Measurements from ENCODE around the gene TRIM17. TPM values are rescaled to one million over a fixed set of nuclear protein-coding genes. Genes with fewer than 3 reads are reported as not detected.

The TRIM17 gene
- total and polyA plus RNA-seq, 2 donors (not counting 1 experiment from before 2014, with no cell fraction given): 0.12 to 0.17 TPM

DNA sequence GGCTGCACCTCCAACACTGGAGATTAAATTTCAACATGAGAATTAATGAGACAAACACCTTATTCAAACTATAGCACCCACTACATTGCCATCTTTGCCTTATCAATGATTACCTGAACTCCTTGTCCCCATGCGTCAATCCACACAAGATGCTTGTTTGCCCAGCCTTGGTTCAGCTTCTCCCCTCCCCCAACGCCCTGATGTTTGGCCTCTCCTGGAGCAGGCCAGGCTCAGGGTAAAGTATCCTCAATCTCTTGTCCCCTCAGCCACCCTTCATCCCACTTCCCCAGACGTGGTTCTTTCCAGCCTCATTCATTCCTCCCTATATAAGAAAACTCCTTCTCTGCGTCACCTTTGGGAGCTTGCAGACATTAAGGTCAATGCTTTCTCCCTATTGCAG, 11.8 kb upstream of the TRIM17 start:
- no peak overlapping the region for H2AFZ ChIP-seq (ENCODE audit: low read length)

DNA sequence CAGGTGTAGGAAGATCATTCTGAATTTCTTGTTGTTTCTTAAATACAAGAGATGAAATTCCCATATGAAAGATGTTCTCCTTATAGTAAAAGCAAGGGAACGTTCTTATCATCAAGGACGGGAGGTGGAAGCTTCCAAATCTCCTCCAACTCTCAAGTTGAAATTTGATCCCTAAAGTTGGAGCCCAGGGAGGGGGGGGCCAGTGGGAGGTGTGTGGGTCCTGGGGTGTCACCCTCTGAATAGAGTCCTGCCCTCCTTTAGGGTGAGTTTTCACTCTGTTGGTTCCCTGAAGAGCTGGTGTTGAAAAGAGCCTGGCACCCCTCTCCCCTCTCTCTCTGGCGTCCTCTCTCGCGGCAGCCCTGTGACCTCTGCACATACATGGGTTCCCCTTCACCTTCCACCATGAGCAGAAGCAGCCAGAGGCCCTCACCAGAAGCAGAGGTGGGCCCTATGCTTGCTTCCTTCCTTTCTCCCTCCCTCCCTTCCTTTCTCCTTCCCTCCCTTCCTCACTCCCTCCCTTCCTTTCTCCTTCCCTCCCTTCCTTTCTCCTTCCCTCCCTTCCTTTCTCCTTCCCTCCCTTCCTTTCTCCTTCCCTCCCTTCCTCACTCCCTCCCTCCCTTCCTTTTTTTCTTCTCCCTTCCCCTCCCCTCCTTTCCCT, 10.0 kb upstream of the TRIM17 start:
- H3K4me2 ChIP-seq (ENCODE audit: extremely low read depth, insufficient read depth, low read length): no peak overlapping the region
- H3K27ac ChIP-seq (ENCODE audit: insufficient read depth, low read length): no peak overlapping the region
- no peaks in the 10 kb centered on the region for H3K4me1 ChIP-seq (ENCODE audit: control insufficient read depth, extremely low read depth, insufficient read depth, low read length)
- no peaks in the 10 kb centered on the region for H3K79me2 ChIP-seq (ENCODE audit: control insufficient read depth, insufficient read depth, low read length)
- DNase-seq (ENCODE audit: low read depth in 2 of 2): no peak
- no peaks in the 10 kb centered on the region for H4K20me1 ChIP-seq (ENCODE audit: control insufficient read depth, extremely low read depth, insufficient read depth, low read length)
- no peak overlapping the region for H2AFZ ChIP-seq (ENCODE audit: low read length)
- no peak overlapping the region for H3K4me3 ChIP-seq (replicated peaks in 1 of 4; ENCODE audit: control extremely low read depth in 1 of 4, insufficient read depth in 1 of 4, low read depth in 3 of 4, low read length in 4 of 4)
- TF ChIP-seq EZH2 (IDR thresholded peaks at IDR 0.05; ENCODE audit: low read length, missing control alignments): no peak
- TF ChIP-seq, protein P1, sequence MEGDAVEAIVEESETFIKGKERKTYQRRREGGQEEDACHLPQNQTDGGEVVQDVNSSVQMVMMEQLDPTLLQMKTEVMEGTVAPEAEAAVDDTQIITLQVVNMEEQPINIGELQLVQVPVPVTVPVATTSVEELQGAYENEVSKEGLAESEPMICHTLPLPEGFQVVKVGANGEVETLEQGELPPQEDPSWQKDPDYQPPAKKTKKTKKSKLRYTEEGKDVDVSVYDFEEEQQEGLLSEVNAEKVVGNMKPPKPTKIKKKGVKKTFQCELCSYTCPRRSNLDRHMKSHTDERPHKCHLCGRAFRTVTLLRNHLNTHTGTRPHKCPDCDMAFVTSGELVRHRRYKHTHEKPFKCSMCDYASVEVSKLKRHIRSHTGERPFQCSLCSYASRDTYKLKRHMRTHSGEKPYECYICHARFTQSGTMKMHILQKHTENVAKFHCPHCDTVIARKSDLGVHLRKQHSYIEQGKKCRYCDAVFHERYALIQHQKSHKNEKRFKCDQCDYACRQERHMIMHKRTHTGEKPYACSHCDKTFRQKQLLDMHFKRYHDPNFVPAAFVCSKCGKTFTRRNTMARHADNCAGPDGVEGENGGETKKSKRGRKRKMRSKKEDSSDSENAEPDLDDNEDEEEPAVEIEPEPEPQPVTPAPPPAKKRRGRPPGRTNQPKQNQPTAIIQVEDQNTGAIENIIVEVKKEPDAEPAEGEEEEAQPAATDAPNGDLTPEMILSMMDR (conservative IDR thresholded peaks at IDR 0.05 in 1 of 2, IDR thresholded peaks at IDR 0.05 in 1 of 2; ENCODE audit: low read depth in 1 of 2, low read length in 2 of 2): no peak
- H3K9ac ChIP-seq (ENCODE audit: insufficient read depth, low read length): no peak overlapping the region
- no peaks in the 10 kb centered on the region for H3K9me3 ChIP-seq (ENCODE audit: control insufficient read depth, insufficient read depth, low read depth, low read length)
- H3K36me3 ChIP-seq (ENCODE audit: control insufficient read depth, insufficient read depth, low read length): no peaks in the 10 kb centered on the region
- H3K27me3 ChIP-seq (ENCODE audit: control insufficient read depth, insufficient read depth, low read length): peaks cover 7% of the 10 kb centered on the region

More for the DNA sequence above, 11.8 kb upstream of the TRIM17 start:
- H3K36me3 ChIP-seq (ENCODE audit: control insufficient read depth, insufficient read depth, low read length): no peaks in the 10 kb centered on the region
- H4K20me1 ChIP-seq (ENCODE audit: control insufficient read depth, extremely low read depth, insufficient read depth, low read length): no peaks in the 10 kb centered on the region
- no peak for DNase-seq (ENCODE audit: low read depth in 2 of 2)
- no peaks in the 10 kb centered on the region for H3K9me3 ChIP-seq (ENCODE audit: control insufficient read depth, insufficient read depth, low read depth, low read length)
- H3K27ac ChIP-seq (ENCODE audit: insufficient read depth, low read length): no peak overlapping the region
- no peaks in the 10 kb centered on the region for H3K79me2 ChIP-seq (ENCODE audit: control insufficient read depth, insufficient read depth, low read length)
- H3K9ac ChIP-seq (ENCODE audit: insufficient read depth, low read length): no peak overlapping the region
- H3K4me3 ChIP-seq (replicated peaks in 1 of 4; ENCODE audit: control extremely low read depth in 1 of 4, insufficient read depth in 1 of 4, low read depth in 3 of 4, low read length in 4 of 4): no peak overlapping the region
- H3K27me3 ChIP-seq (ENCODE audit: control insufficient read depth, insufficient read depth, low read length): peaks cover 7% of the 10 kb centered on the region
- no peaks in the 10 kb centered on the region for H3K4me1 ChIP-seq (ENCODE audit: control insufficient read depth, extremely low read depth, insufficient read depth, low read length)
- no peak for TF ChIP-seq EZH2 (IDR thresholded peaks at IDR 0.05; ENCODE audit: low read length, missing control alignments)
- TF ChIP-seq, protein P1 (conservative IDR thresholded peaks at IDR 0.05 in 1 of 2, IDR thresholded peaks at IDR 0.05 in 1 of 2; ENCODE audit: low read depth in 1 of 2, low read length in 2 of 2): no peak
- H3K4me2 ChIP-seq (ENCODE audit: extremely low read depth, insufficient read depth, low read length): no peak overlapping the region

DNA sequence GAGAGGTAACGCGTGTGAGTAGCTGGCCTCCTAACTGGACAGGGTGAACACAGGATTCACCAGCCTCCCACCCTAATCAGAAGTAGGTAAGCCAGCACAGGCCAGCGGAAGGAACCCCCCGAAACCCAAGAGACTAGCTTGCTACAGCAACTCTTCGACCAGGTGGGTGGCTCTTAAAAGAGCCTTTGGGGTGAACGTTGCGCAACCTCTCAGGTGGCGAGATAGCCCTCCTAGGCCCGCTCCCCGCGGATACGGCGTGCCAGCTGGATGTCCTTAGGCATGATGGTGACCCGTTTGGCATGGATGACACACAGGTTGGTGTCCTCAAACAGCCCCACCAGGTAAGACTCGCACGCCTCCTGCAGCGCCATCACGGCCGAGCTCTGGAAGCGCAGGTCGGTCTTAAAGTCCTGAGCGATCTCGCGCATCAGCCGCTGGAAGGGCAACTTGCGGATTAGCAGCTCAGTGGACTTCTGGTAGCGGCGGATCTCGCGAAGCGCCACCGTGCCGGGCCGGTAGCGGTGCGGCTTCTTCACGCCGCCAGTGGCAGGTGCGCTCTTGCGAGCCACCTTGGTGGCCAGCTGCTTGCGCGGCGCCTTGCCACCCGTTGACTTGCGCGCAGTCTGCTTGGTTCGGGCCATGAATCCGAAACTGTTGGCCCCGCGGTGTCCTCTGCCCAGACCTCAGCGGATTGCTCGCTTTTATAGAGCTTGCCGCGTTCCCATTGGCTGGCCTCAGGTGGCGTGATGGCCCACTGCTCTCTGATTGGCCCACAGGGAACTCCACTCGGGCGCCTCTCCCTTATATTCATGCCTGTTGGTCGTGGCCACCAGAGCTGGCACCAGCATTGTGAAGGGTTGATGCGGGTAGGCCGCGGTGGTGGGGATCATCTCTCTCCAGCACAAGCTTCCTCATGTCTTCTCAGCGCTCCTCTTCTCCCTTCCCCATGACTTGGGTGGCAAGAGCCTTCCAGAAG, 8.3 kb upstream of the TRIM17 start:
- Histone ChIP-seq H3K36me3 (ENCODE audit: control insufficient read depth, insufficient read depth, low read length) (no peaks in the 10 kb centered on the region), H2AFZ (ENCODE audit: low read length) (no peak overlapping the region), H3K27me3 (ENCODE audit: control insufficient read depth, insufficient read depth, low read length) (peaks cover 5% of the 10 kb centered on the region), H3K4me2 (ENCODE audit: extremely low read depth, insufficient read depth, low read length) (no peak overlapping the region), H3K9me3 (ENCODE audit: control insufficient read depth, insufficient read depth, low read depth, low read length) (no peaks in the 10 kb centered on the region), H3K79me2 (ENCODE audit: control insufficient read depth, insufficient read depth, low read length) (no peaks in the 10 kb centered on the region), H3K4me1 (ENCODE audit: control insufficient read depth, extremely low read depth, insufficient read depth, low read length) (no peaks in the 10 kb centered on the region), H3K4me3 (replicated peaks in 1 of 4; ENCODE audit: control extremely low read depth in 1 of 4, insufficient read depth in 1 of 4, low read depth in 3 of 4, low read length in 4 of 4) (no peak overlapping the region), H4K20me1 (ENCODE audit: control insufficient read depth, extremely low read depth, insufficient read depth, low read length) (no peaks in the 10 kb centered on the region), H3K9ac (ENCODE audit: insufficient read depth, low read length) (no peak overlapping the region), H3K27ac (ENCODE audit: insufficient read depth, low read length) (no peak overlapping the region)
- TF ChIP-seq, protein P1 (conservative IDR thresholded peaks at IDR 0.05 in 1 of 2, IDR thresholded peaks at IDR 0.05 in 1 of 2; ENCODE audit: low read depth in 1 of 2, low read length in 2 of 2): no peak
- no peak for TF ChIP-seq EZH2 (IDR thresholded peaks at IDR 0.05; ENCODE audit: low read length, missing control alignments)
- no peak for DNase-seq (ENCODE audit: low read depth in 2 of 2)
